ACC112 (cell line): ENCODE data around the gene NUP62CL.
"Not testable (repeated sequence)": the region's sequence is repeated elsewhere in the genome, so short reads cannot be mapped to it uniquely, and the experiment has no call there.

Source experiments
- H2AFZ ChIP-seq: fragments of 200-600 bp; sonication (generic); one replicate; pipeline ENCODE4 v1.6.0; 2017; ENCODE audit warnings: antibody characterized with exemption, low read length; ENCODE audit not compliant: unreplicated experiment
- H3K27ac ChIP-seq: fragments of 200-600 bp; sonication (generic); 2 replicates; pipeline ENCODE4 v1.5.1; 2014; ENCODE audit warnings: low read depth, mild to moderate bottlenecking, antibody characterized with exemption, low read length, moderate library complexity
- H3K27me3 ChIP-seq: fragments of 200-600 bp; sonication (generic); 2 replicates; pipeline ENCODE4 v1.6.1; 2014; ENCODE audit warnings: mild to moderate bottlenecking, antibody characterized with exemption, low read length, moderate library complexity, mixed read lengths; ENCODE audit not compliant: insufficient read depth
- H3K36me3 ChIP-seq: fragments of 200-600 bp; sonication (generic); 2 replicates; pipeline ENCODE4 v1.6.1; 2016; ENCODE audit warnings: mild to moderate bottlenecking, antibody characterized with exemption, low read length, moderate library complexity, mixed read lengths; ENCODE audit not compliant: insufficient read depth
- H3K4me1 ChIP-seq: fragments of 200-600 bp; sonication (generic); one replicate; pipeline ENCODE4 v1.6.1; 2016; ENCODE audit warnings: low read length, mixed read lengths; ENCODE audit not compliant: insufficient read depth, unreplicated experiment, control insufficient read depth
- H3K4me3 ChIP-seq: fragments of 200-600 bp; sonication (generic); 2 replicates; pipeline ENCODE4 v1.5.1; 2014; ENCODE audit warnings: mild to moderate bottlenecking, low read depth, low read length
- H3K79me2 ChIP-seq: fragments of 200-600 bp; sonication (generic); one replicate; pipeline ENCODE4 v1.6.0; 2016; ENCODE audit warnings: low read length; ENCODE audit not compliant: control insufficient read depth, unreplicated experiment, insufficient read depth

The NUP62CL gene

DNA sequence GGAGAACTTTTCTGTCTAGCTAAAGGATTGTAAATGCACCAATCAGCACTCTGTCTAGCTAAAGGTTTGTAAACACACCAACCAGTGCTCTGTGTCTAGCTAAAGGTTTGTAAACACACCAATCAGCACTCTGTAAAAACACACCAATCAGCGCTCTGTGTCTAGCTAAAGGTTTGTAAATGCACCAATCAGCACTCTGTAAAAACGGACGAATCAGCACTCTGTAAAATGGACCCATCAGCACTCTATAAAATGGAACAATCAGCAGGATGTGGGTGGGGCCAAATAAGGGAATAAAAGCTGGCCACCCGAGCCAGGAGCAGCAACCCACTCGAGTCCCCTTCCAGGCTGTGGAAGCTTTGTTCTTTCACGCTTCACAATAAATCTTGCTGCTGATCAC, 8.2 kb downstream of the NUP62CL start:
- H3K79me2 ChIP-seq, H3K4me3 ChIP-seq, H3K4me1 ChIP-seq: not testable (repeated sequence)

DNA sequence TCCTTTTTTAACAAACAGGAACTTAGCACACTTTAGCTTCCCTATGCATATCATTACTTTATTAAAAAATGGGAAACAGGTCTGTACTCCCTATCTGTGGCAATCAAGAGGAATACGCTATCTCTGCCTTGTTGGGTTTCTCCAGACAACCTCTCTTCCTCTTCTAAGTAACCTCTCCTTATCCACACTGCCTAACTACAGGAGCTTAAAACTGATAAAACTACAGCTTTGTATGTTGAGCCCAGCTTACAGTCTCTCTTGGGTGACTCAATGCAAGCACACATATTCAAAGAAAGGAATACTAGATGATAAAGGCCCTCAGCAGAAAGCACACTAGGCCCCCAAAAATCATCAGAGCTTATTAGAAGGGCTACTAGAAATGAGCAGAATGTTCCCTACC, 8.9 kb downstream of the NUP62CL start:
- H3K36me3 ChIP-seq = no peaks in the 10 kb centered on the region
- H3K27ac ChIP-seq = no peak overlapping the region
- H3K4me1 ChIP-seq = no peaks in the 10 kb centered on the region
- no peak overlapping the region for H2AFZ ChIP-seq
- no peak overlapping the region for H3K4me3 ChIP-seq
- no peaks in the 10 kb centered on the region for H3K27me3 ChIP-seq
- no peaks in the 10 kb centered on the region for H3K79me2 ChIP-seq

More for the DNA sequence above, 8.2 kb downstream of the NUP62CL start:
- not testable (repeated sequence) for H2AFZ ChIP-seq, H3K36me3 ChIP-seq, H3K27ac ChIP-seq, H3K27me3 ChIP-seq

DNA sequence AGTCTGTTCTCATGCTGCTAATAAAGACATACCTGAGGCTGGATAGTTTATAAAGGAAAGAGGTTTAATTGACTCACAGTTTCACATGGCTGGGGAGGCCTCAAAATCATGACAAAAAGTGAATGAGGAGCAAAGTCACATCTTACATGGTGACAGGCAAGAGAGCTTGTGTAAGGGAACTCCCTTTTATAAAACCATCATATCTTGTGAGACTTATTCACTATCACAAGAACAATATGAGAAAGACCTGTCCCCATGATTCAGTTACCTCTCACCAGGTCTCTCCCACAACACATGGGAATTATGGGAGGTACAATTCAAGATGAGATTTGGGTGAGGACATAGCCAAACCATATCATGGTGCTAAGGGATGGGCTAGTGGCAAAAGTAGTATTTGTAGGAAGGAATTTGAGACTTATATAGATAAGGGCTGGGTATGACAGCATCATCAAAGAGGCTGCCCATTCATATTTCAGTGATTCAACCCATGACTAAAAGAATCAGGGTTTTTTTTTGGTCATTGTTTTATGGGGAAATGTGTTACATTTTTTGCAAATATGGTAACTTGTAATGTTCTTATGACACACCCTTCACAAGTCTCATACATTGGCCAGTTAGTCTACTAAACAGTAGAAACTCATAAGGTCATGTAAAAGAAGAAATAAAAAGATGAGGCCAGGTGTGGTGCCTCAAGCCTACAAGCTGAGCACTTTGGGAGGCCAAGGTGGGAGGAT, 34.7 kb downstream of the NUP62CL start:
- H3K4me1 ChIP-seq = no peaks in the 10 kb centered on the region
- no peak overlapping the region for H3K4me3 ChIP-seq
- H3K79me2 ChIP-seq = no peaks in the 10 kb centered on the region
- no peak overlapping the region for H3K27ac ChIP-seq
- H2AFZ ChIP-seq = no peak overlapping the region
- H3K36me3 ChIP-seq = no peaks in the 10 kb centered on the region
- H3K27me3 ChIP-seq = no peaks in the 10 kb centered on the region

DNA sequence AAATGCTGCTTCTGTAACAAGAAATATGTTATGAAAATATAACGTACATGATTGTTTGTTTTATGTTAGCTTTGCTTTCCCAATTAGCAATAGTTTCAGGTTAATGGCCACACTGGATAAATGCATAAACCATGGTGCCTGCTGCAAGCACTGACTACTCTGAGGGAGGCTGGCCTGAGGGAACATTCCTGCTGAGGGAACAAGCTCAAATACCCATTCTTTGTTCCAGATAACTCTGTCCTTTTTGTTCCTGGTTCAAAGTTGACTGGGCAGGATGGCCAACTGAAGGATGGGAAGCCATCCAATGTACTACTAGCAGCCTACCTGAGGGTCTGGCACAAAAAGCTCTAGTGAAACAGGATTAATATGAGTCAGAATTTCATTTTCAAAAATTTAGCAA, 37.5 kb downstream of the NUP62CL start:
- Histone ChIP-seq H3K27me3 (no peaks in the 10 kb centered on the region), H3K4me1 (no peaks in the 10 kb centered on the region), H3K36me3 (no peaks in the 10 kb centered on the region), H3K4me3 (no peak overlapping the region), H2AFZ (no peak overlapping the region), H3K79me2 (no peaks in the 10 kb centered on the region), H3K27ac (no peak overlapping the region)

DNA sequence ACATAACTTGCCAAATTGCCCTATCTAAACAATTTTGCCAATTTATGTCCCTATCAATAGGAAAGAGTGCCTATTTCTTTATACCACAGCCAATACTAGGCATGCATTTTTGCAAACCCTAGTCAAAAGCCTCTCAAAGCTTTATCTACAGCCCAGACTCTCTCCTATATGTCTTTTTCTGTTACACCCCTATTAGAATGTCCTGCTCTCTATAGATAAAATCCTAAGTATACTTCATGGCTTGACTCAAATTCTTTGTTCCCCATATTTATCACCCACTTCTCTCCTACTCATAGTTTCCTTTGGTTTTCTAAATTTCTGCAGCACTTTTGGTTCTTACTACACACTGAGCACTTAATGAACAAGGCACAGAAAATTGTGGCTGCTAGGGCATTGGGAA, 38.0 kb downstream of the NUP62CL start:
- H3K27ac ChIP-seq = no peak overlapping the region
- no peaks in the 10 kb centered on the region for H3K4me1 ChIP-seq
- H3K27me3 ChIP-seq = no peaks in the 10 kb centered on the region
- H3K79me2 ChIP-seq = no peaks in the 10 kb centered on the region
- no peak overlapping the region for H3K4me3 ChIP-seq
- no peaks in the 10 kb centered on the region for H3K36me3 ChIP-seq
- no peak overlapping the region for H2AFZ ChIP-seq

DNA sequence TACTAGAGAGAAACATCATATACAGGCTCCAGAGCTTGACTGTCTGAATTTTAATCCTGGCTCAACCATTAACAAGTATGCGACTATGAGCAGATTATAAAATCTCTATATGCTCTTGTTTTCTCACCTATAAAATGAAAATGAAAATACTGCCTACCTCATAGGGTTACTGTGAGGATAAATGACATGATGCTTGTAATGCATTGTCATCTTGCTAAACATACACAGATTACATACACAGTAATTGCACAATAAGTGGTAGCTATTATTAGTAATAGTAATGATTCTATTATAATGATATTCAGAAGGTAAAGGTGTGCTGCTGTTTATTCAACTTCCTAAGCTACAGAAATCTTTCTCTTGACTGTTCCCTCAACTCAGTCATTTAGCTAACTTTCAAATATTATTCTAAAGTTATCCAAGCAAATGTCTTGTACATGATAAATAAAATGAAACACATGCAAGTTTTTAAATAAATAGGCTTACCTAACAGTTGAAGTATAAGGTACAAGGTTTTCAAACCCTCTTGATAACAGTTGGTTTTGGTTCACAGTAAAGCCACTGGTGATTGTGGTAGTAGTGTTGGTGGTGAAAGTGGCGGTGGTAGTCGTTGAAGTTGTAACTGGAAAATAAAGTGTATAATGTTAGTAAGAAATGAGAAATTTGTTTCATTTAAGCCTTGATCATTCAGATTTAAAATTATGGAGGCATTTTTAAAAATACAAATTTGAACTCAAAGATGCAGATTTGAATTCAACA, 38.9 kb downstream of the NUP62CL start:
- H3K27ac ChIP-seq = no peak overlapping the region
- H2AFZ ChIP-seq = no peak overlapping the region
- H3K4me3 ChIP-seq = no peak overlapping the region
- H3K36me3 ChIP-seq = no peaks in the 10 kb centered on the region
- H3K79me2 ChIP-seq = no peaks in the 10 kb centered on the region
- no peaks in the 10 kb centered on the region for H3K4me1 ChIP-seq
- H3K27me3 ChIP-seq = no peaks in the 10 kb centered on the region

DNA sequence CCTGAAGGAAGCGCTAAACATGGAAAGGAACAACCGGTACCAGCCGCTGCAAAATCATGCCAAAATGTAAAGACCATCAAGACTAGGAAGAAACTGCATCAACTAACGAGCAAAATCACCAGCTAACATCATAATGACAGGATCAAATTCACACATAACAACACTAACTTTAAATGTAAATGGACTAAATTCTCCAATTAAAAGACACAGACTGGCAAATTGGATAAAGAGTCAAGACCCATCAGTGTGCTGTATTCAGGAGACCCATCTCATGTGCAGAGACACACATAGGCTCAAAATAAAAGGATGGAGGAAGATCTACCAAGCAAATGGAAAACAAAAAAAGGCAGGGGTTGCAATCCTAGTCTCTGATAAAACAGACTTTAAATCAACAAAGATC, 48.6 kb downstream of the NUP62CL start:
- not testable (repeated sequence) for H3K4me1 ChIP-seq, H3K36me3 ChIP-seq, H3K79me2 ChIP-seq, H3K27ac ChIP-seq, H3K4me3 ChIP-seq, H2AFZ ChIP-seq, H3K27me3 ChIP-seq

DNA sequence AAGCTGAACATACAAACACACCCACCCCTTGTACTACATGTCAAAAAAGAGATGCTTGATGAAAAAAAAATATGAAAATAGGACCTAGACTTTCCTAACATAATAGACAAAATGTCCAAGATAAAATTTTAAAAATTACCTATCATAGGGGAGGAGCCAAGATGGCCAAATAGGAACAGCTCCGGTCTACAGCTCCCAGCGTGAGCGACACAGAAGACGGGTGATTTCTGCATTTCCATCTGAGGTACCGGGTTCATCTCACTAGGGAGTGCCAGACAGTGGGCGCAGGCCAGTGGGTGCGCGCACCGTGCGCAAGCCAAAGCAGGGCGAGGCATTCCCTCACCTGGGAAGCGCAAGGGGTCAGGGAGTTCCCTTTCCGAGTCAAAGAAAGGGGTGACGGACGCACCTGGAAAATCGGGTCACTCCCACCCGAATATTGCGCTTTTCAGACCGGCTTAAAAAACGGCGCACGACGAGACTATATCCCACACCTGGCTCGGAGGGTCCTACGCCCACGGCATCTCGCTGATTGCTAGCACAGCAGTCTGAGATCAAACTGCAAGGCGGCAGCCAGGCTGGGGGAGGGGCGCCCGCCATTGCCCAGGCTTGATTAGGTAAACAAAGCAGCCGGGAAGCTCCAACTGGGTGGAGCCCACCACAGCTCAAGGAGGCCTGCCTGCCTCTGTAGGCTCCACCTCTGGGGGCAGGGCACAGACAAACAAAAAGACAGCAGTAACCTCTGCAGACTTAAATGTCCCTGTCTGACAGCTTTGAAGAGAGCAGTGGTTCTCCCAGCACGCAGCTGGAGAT, 50.4 kb downstream of the NUP62CL start:
- not testable (repeated sequence) for H3K79me2 ChIP-seq, H3K4me1 ChIP-seq, H3K36me3 ChIP-seq, H3K27ac ChIP-seq, H3K27me3 ChIP-seq, H3K4me3 ChIP-seq, H2AFZ ChIP-seq

DNA sequence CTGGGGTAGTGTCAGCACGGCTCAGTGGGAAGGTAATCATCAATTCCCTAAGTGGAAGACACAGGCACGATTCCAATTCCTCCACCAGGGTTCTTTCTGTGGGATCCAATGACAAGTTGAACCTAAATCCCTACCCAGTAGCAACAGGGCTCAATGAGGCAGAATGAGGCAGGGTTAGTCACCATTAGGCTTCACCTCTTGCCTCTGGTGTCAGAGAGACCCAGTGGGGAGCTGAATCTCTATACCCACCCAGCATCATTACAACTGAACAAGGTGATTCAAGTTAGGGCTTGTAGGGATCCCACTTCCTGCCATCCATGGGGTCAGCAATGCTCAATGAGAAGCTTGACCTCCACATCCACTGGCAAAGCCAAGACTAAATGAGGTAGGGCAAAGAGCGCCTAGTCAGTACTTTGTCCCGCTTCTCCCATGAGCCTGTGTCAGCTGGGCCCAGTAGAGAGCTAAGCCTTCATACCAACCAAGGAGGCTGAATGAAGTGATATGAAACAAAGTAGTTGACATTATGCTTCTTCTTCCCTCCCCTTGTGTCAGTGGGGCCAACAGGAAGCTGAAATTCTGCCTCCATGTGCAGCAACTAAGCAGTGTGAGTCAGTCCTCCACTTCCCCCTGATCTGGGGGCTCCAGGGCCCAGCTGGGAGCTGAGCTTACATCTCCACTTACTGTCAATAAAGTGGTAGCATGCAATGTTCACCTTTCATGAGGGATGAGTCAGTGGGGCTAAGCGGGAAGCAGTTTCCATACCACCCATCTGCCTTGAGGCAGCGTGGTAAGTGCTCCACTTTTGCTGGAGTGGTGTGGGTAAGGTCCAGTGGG, 51.2 kb downstream of the NUP62CL start:
- Histone ChIP-seq H3K4me3 (no peak overlapping the region), H3K27me3 (no peaks in the 10 kb centered on the region), H3K36me3 (no peaks in the 10 kb centered on the region), H3K79me2 (no peaks in the 10 kb centered on the region), H3K27ac (no peak overlapping the region), H3K4me1 (peaks cover 3% of the 10 kb centered on the region), H2AFZ (no peak overlapping the region)

DNA sequence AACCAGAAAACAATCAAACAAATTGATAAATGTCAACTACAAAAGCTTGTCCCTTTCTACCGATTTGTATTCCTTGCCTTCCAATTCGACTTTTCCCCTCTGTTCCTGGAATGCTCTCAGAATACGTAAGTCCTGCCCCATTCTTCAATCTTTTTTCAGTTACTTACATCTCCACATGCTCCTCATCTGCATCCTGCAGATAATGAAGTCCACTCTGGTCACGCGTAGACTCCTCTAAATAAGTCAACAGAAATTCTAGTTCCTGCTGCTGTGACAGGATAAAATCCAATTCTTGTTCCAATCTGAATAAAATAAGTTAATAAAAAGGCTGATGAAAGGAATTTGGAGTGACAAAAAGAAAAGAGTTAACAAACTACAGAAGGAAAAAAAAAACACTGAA, 53.2 kb downstream of the NUP62CL start:
- Histone ChIP-seq H2AFZ (no peak overlapping the region), H3K4me3 (no peak overlapping the region), H3K36me3 (no peaks in the 10 kb centered on the region), H3K4me1 (peaks cover 3% of the 10 kb centered on the region), H3K79me2 (no peaks in the 10 kb centered on the region), H3K27me3 (no peaks in the 10 kb centered on the region), H3K27ac (no peak overlapping the region)
